Stimulated activated CD8-positive, alpha-beta memory T cell treated with anti-CD3 and anti-CD28 coated beads, Interleukin-2, amount 100 ng/mL, for 48 hours (primary cell): ENCODE data around the gene PYGO2.
"Not testable (repeated sequence)": the region's sequence is repeated elsewhere in the genome, so short reads cannot be mapped to it uniquely, and the experiment has no call there.

Experiments
- DNase-seq, 2 donors: peaks; one replicate each; pipeline ENCODE4 v3.0.0-alpha.2; 2020; ENCODE audit warnings: low read depth in 2 of 2

PYGO2 gene

GRCh38 chr1:154908129-154908528 is 53.5 kb downstream of the PYGO2 start:
- not testable (repeated sequence) for DNase-seq
